Body of pancreas (tissue), 4 donors: ENCODE data around the gene SLC12A9.

Experiments used
- POLR2A ChIP-seq, 3 donors: fragments of 450-650 bp; IDR thresholded peaks; one replicate each; pipeline ENCODE4 v1.6.1; 2016; ENCODE audit warnings: antibody characterized with exemption in 3 of 3, mild to moderate bottlenecking in 2 of 3
- TF ChIP-seq, protein P1 (sequence below), 7 experiments: fragments of 450-650 bp in 4 of 7; fragments of 200-600 bp in 3 of 7; sonication (generic) in 3 of 7; IDR thresholded peaks; one replicate each; pipeline ENCODE4 v1.5.1; 2016 to 2019; ENCODE audit warnings: antibody characterized with exemption in 7 of 7

DNA sequence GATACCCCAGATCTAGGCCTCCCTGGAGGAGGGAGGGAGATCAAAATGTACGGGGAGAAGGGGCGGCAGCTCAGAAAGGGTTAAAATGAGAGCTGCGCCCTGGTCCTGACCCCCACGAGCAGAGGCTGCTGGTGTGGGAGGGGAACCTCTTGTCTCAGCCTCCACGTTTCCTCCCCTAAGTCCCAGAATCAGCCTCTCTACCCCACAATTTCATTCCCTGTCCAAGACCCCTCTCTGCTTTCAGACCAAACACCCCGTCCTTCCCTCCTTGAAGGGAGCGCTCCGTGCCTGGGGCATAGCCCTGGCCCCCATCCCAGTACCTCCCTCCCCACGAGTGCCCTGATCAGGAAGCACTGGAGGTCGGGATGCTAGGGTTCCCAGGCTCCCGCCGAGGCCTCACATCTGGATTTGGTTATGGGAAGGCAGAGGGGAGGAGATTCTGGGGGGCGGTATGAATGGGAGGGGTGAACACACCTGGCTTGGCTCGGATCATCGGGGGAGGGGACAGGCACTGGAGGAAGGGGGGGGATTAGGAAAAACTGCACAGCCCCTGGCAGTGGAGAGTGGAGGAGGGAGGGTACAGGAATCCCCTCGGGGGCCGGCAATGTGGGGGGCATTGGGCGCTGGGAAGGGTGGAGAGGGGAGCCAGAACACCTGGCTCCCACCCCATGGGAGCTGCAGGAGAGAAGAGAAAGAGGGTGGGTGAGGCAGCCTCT is 27.9 kb upstream of the SLC12A9 start:
- no peak for TF ChIP-seq POLR2A (IDR thresholded peaks at IDR 0.05)
- TF ChIP-seq, protein P1, sequence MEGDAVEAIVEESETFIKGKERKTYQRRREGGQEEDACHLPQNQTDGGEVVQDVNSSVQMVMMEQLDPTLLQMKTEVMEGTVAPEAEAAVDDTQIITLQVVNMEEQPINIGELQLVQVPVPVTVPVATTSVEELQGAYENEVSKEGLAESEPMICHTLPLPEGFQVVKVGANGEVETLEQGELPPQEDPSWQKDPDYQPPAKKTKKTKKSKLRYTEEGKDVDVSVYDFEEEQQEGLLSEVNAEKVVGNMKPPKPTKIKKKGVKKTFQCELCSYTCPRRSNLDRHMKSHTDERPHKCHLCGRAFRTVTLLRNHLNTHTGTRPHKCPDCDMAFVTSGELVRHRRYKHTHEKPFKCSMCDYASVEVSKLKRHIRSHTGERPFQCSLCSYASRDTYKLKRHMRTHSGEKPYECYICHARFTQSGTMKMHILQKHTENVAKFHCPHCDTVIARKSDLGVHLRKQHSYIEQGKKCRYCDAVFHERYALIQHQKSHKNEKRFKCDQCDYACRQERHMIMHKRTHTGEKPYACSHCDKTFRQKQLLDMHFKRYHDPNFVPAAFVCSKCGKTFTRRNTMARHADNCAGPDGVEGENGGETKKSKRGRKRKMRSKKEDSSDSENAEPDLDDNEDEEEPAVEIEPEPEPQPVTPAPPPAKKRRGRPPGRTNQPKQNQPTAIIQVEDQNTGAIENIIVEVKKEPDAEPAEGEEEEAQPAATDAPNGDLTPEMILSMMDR (IDR thresholded peaks at IDR 0.05) = no peak
